Right lobe of liver (tissue), 6 donors: ENCODE measurements around the gene WRNIP1. TPM values are rescaled to one million over a fixed set of nuclear protein-coding genes. Genes with fewer than 3 reads are reported as not detected.
A peak's percentile ranks its signal among the peaks of the same experiment; 100 is the strongest.

ENCODE experiments used
- ATAC-seq, 4 donors: fragments of 200-7000 bp; cut with Tn5 transposase; one replicate each; pipeline ENCODE4 v1.9.1; 2020; ENCODE audit warnings: mild to moderate bottlenecking in 4 of 4, moderate library complexity in 4 of 4
- DNase-seq, 3 donors: peaks; one replicate each; pipeline ENCODE4 v3.0.0-alpha.2; 2020
- H3K27ac ChIP-seq, 3 donors: fragments of 200-600 bp; one replicate each; pipeline ENCODE4 v1.8.0; 2022
- H3K27me3 ChIP-seq, 2 donors: fragments of 200-600 bp; one replicate each; pipeline ENCODE4 v1.8.0; 2022
- H3K36me3 ChIP-seq, 4 donors: fragments of 200-600 bp; sonication (generic) in 1 of 4; one replicate each; pipeline versions ENCODE4 v1.5.1 to v1.8.0; 2017 to 2022; ENCODE audit warnings: control low read depth in 1 of 4
- H3K4me1 ChIP-seq, 4 donors: fragments of 200-600 bp; sonication (generic) in 1 of 4; one replicate each; pipeline versions ENCODE4 v1.5.1 to v1.8.0; 2017 to 2022; ENCODE audit warnings: control low read depth in 1 of 4
- H3K4me3 ChIP-seq, 3 donors: fragments of 200-600 bp; one replicate each; pipeline ENCODE4 v1.8.0; 2022
- H3K9me3 ChIP-seq, 4 donors: fragments of 200-600 bp; sonication (generic) in 1 of 4; one replicate each; pipeline versions ENCODE4 v1.5.1 to v1.8.0; 2017 to 2022; ENCODE audit warnings: control low read depth in 1 of 4
- CTCF ChIP-seq, 4 donors: fragments of 200-600 bp in 3 of 4; fragments of 450-650 bp in 1 of 4; IDR thresholded peaks; one replicate each; pipeline versions ENCODE4 v1.5.1 to v1.8.0; 2016 to 2022; ENCODE audit warnings: antibody characterized with exemption in 4 of 4, mild to moderate bottlenecking in 2 of 4
- POLR2A ChIP-seq: fragments of 450-650 bp; IDR thresholded peaks from one replicate; pipeline ENCODE4 v1.6.1; 2017; ENCODE audit warnings: antibody characterized with exemption, mild to moderate bottlenecking
- WGBS: methylation state at CpG from one replicate; pipeline ENCODE4 v1.1.6; 2018; ENCODE audit warnings: low coverage, low lambda C conversion rate; ENCODE audit not compliant: insufficient coverage; ENCODE audit errors: missing lambda C conversion rate; 5-methylcytosine and 5-hydroxymethylcytosine counted together
- intact Hi-C, 2 donors: fragments of 100-400 bp; cut with DNase I; formaldehyde crosslinking; loops; one replicate each; pipeline versions ENCODE4 v1.11.2 to v1.14.1; 2022
- total RNA-seq, 6 experiments: library from RNA; depleted of rRNA in 2 of 6; stranded (reverse); fragments of >200 nt in 2 of 6; fragmentation: NEBNext Ultra II Directional in 3 of 6; extraction: Animal tissue kit (Norgen Biotek cat#: 25700) in 3 of 6; gene quantifications; one replicate each; pipeline versions ENCODE4 v1.1.0 to v1.2.4, GENCODE V29; 2016 to 2023
- donor health status: DM: no; HTN: yes; CAD: no.
- donor health status: DM: no; HTN: no; CAD: no.
- donor health status: DM: no; HTN: no; CAD: no.
- donor health status: DM: no; HTN: yes; CAD: no.
- donor health status: DM: no; HTN: yes; CAD: no.

WRNIP1 gene
- total RNA-seq, 6 experiments from 2014 or later: 15.8 to 36.8 (median 20.7) TPM

DNA sequence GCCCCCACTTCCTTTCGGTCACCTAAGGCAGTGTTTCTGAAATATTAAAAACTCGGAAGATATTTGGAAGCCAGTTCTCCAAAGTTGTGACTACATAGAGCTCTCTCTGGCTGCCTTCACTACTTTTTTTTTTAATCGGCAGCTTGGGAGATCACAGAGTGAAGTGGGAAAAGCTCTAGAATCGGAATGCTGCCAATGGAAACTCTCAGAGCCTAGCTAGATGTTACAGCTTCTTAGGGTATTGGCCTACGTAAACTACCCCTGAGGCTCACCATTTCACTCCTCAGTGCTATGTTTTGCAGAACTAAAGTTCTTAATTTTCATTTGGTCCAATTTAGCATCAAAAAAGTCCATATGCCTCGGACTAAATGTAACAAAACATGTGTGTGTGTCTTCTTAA, 61.9 kb downstream of the WRNIP1 start:
- intact Hi-C loops: no loop called here
- ATAC-seq (no peak), DNase-seq (no peak)
- Histone ChIP-seq H3K27ac (no peak overlapping the region), H3K4me3 (no peak overlapping the region), H3K27me3 (no peaks in the 10 kb centered on the region), H3K36me3 (no peaks in the 10 kb centered on the region), H3K4me1 (no peaks in the 10 kb centered on the region), H3K9me3 (no peaks in the 10 kb centered on the region)
- 76% methylated on average over 6 of the region's 6 CpGs for WGBS
- TF ChIP-seq POLR2A (no peak), CTCF (IDR thresholded peaks at IDR 0.05) (no peak)

DNA sequence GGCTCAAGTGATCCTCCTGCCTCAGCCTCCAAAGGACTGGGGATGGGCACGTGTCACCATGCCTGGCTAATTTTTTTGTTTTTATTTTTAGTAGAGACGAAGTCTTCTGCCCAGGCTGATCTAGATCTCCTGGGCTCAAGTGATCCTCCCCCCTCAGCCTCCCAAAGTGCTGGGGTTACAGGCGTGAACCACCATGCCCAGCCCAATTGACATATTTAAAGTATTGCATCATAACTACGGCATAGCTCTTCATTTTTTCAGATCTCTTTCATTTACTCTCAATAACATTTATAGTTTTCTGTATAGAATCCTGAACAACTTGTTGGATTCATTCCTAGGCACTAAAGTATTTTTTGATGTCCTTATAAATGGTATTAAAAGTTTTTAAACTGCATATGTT, 63.4 kb downstream of the WRNIP1 start:
- H3K27ac ChIP-seq: no peak overlapping the region
- no peak for TF ChIP-seq CTCF (IDR thresholded peaks at IDR 0.05)
- TF ChIP-seq POLR2A: no peak
- peaks cover 0 to 6% (median 4%) of the 10 kb centered on the region in 4 donors for H3K36me3 ChIP-seq
- no peak for DNase-seq
- no peak overlapping the region for H3K4me3 ChIP-seq
- no peaks in the 10 kb centered on the region for H3K9me3 ChIP-seq
- no peak for ATAC-seq
- no peaks in the 10 kb centered on the region for H3K4me1 ChIP-seq
- no peaks in the 10 kb centered on the region for H3K27me3 ChIP-seq
- intact Hi-C loops: no loop called here
- 71% methylated on average over 3 of the region's 4 CpGs for WGBS

GRCh38 chr6:2829253-2829652, 64.1 kb downstream of the WRNIP1 start:
- no peaks in the 10 kb centered on the region for H3K9me3 ChIP-seq
- no peak for DNase-seq
- H3K27me3 ChIP-seq: no peaks in the 10 kb centered on the region
- intact Hi-C loops: no loop called here
- H3K36me3 ChIP-seq: peaks cover 0 to 7% (median 6%) of the 10 kb centered on the region in 4 donors
- H3K4me1 ChIP-seq: no peaks in the 10 kb centered on the region
- H3K27ac ChIP-seq: no peak overlapping the region
- ATAC-seq: peak in 2 of 4 donors; percentile 42 to 44
- 60% methylated on average over 2 of the region's 2 CpGs for WGBS
- no peak overlapping the region for H3K4me3 ChIP-seq
- TF ChIP-seq CTCF (IDR thresholded peaks at IDR 0.05): no peak
- TF ChIP-seq POLR2A: no peak

DNA sequence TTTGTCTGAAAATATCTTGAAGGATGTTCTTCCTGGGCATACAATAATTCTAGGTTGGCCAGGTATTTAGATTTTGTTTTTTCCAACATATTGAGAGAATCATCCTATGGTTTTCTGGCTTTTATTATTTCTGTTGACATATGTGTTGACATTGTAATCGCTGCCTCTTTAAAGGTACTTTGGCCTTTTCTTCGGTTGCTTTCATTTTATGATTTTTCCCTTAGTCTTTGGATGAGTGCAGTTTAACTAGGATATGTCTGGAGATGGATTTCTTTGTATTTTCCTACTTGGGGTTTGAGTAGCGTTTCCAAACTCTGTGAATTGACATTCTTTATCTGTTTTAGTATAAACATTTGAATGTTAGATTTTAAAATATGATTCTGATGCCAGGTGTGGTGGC, 65.0 kb downstream of the WRNIP1 start:
- no peaks in the 10 kb centered on the region for H3K27me3 ChIP-seq
- H3K4me3 ChIP-seq: no peak overlapping the region
- intact Hi-C loops: no loop called here
- no peaks in the 10 kb centered on the region for H3K4me1 ChIP-seq
- DNase-seq: no peak
- WGBS: 69% methylated on average over 3 of the region's 3 CpGs
- H3K9me3 ChIP-seq: no peaks in the 10 kb centered on the region
- TF ChIP-seq POLR2A (no peak), CTCF (IDR thresholded peaks at IDR 0.05) (no peak)
- no peak for ATAC-seq
- peaks cover 0 to 15% (median 6%) of the 10 kb centered on the region in 4 donors for H3K36me3 ChIP-seq
- H3K27ac ChIP-seq: peak overlapping the region in 1 of 3 donors; percentile 2

- intact Hi-C loops: no loop called here
- Histone ChIP-seq H3K4me3 (no peak overlapping the region), H3K4me1 (no peaks in the 10 kb centered on the region), H3K27me3 (no peaks in the 10 kb centered on the region), H3K27ac (no peak overlapping the region), H3K36me3 (peaks cover 6 to 21% (median 11%) of the 10 kb centered on the region in 4 donors), H3K9me3 (no peaks in the 10 kb centered on the region)
- no peak for DNase-seq
- TF ChIP-seq CTCF (IDR thresholded peaks at IDR 0.05) (no peak), POLR2A (no peak)
- 100% methylated on average over 2 of the region's 2 CpGs for WGBS
- ATAC-seq: peak in 1 of 4 donors; percentile 23
These were observed 66.2 kb downstream of the WRNIP1 start for GRCh38 chr6:2831392-2831791.
